HG03439 (cell line): Measurements from ENCODE around the gene SETD2.
"Not testable (repeated sequence)": the region's sequence is repeated elsewhere in the genome, so short reads cannot be mapped to it uniquely, and the experiment has no call there.

Experiments
- ATAC-seq: cut with Tn5 transposase; IDR thresholded peaks from one replicate; pipeline ENCODE4 v1.9.1; 2021; ENCODE audit warnings: mild to moderate bottlenecking, moderate library complexity; ENCODE audit not compliant: unreplicated experiment

SETD2 gene

GRCh38 chr3:47108546-47108945 is 55.4 kb downstream of the SETD2 start:
- ATAC-seq: no peak

- no peak for ATAC-seq
These were observed 59.7 kb downstream of the SETD2 start for GRCh38 chr3:47104259-47104658.

DNA sequence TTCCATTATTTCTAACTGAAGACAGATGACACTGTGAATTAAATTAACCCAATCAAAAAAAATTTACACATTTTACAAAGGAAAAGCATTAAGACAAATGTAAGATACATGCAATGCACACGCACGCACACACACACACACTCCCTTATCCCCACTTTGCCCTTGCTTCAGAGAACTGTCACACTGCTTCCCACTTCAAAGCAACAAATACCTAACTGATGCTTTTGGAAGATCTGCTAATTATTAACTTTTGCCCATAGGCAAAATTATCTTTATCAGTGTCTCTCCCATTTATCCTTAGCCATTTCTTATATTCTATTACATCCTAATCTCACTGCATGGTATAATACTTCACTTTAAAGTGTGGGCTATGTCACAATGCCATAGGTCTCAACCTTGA is 60.3 kb downstream of the SETD2 start:
- no peak for ATAC-seq

- ATAC-seq: no peak
These were observed 61.8 kb downstream of the SETD2 start for GRCh38 chr3:47102081-47102600.

DNA sequence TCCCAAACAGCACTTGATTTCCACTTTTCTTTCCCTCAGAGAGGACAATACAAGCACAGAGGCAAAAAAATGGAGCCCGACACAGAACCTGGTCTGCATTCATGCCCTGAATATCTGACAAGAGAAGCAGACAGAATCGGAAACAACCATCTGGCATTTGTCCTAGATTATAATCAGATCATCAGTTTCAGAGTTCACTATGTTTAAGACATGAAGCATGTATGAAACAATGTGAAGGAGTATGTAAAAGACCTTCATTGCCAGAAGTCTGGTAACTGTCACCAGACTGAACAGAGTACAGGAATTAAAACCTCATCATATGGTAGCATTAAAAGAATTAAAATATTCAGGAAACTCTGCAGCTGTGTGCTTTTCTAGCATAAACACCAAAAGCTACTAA is 65.0 kb downstream of the SETD2 start:
- ATAC-seq: no peak

DNA sequence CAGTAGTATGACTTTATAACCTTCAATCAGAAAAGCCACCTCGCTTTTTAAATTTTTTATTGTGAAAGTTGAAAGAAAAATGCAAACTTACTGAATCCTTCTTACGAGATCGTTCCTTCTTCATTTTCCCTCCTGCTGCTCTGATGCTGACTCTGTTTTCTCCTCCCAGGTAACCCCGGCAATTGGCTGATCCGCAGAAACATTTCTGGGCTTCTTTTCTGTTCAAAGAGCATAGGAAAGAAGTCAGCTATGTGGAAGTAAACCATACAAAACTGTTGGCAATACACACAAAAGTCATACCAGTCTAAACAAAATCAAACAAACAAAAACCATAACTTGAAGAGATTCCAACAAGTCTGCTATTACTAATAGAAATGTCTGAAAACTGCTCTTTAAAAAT is 66.0 kb downstream of the SETD2 start:
- no peak for ATAC-seq

GRCh38 chr3:47096959-47097358 is 67.0 kb downstream of the SETD2 start:
- no peak for ATAC-seq

DNA sequence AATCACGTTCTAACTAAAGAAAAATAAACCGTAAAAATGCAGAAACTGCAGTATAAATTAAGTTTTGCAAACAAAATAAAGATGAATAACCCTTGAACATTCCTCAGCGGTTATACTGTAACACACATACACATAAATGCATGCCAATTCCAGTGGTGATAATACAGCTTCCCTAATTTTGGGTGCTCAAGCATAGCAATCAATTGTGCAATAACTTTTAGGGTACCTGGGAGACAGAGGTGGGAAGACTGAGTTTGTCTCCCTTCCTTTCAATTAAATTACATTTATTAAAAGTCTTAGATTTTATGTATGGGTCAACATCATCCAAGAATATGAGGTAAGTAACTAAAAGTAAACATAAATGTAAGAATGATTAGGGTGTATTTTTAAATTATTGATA is 71.8 kb downstream of the SETD2 start:
- ATAC-seq: no peak

DNA sequence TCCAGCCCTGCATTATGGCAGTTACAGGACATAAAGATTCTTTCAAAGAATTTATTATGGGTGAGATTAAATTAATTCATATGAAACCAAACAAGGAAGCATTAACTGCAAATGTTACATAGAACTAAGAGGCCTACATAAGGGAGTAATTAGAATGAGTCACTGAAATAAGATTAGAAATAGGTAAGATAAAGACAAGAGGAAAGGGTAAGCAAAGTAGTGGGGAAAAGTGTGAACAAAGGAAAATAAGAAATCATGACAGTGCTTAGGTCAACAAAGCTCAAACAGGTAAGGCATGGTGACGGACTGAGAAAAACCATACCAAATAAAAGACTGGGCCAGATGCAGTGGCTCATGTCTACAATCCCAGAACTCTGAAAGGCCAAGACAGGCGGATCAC is 74.3 kb downstream of the SETD2 start:
- ATAC-seq: no peak

DNA sequence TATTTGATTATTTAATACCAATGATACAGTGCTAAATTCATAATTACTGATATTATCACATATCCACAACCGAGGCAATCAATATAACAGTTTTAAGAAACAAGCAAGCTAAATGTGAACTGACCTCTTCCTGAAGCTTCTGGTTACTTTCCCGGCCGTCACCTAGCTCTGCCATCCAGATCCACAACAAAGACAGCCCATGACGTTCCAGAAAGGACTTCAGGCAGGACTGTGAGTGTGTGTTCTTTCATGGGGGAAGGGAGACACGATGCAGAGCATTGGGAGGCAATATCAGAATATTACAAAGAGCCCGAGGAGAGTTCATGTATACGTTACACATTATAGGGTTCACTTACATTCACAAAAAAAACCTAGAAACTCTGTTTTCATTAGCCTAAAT is 77.8 kb downstream of the SETD2 start:
- ATAC-seq: no peak

DNA sequence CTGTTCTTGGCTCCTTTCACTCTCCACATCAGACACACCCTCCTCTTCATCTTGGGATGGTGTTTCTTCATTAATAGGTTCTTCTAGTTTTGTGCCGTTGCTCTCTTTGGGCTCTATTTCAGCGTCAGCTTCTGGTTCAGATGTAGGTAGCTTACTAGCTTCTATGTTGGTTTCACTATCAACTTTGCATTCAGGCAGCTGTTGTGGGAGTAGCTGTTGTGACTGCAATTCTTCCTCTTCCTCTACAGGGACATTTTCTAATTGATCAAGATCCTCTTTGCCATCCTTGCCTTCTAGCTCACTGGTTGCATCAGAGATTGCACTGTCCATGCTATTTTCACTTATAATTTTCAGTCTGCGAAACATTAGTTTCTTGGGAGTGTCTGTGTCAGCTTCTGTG is 80.1 kb downstream of the SETD2 start:
- ATAC-seq: no peak

DNA sequence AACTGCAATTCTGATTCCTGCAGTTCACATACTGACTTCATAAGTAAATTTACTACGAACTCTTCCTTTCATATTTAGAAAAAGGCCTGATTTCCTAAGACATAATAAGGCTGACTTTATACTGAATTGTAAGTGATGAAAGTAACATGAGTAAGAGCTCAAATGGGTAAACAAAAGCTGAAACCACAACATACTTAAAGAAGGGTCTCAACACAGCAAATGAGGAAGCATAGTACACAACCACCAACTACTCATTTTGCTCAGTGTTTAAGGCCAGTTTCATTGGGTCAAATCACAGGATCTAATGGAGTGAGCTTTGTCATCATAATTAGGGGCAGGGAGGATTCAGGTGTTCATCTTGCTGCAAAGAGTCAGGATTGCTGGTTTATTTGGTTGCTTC is 81.4 kb downstream of the SETD2 start:
- no peak for ATAC-seq

GRCh38 chr3:47079432-47079831 is 84.5 kb downstream of the SETD2 start:
- ATAC-seq: no peak

- no peak for ATAC-seq
These were observed 90.2 kb downstream of the SETD2 start for GRCh38 chr3:47073685-47074084.

- ATAC-seq: no peak
These were observed 93.1 kb downstream of the SETD2 start for GRCh38 chr3:47070770-47071169.

DNA sequence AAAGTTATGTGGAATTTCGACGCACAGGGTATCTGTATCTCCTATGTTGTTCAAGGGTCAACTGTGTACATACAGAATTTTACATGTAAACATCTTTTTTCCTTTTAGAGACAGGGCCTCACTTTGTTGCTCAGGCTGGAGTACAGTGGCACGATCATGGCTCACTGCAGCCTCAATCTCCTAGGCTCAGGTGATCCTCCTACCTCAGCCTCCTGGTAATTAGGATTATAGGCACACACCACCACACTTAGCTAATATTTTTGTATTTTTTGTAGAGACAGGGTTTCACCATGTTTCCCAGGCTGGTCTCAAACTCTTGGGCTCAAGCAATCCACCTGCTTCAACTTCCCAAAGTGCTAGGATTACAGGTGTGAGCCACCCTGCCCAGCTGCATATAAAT is 97.7 kb downstream of the SETD2 start:
- ATAC-seq: not testable (repeated sequence)

DNA sequence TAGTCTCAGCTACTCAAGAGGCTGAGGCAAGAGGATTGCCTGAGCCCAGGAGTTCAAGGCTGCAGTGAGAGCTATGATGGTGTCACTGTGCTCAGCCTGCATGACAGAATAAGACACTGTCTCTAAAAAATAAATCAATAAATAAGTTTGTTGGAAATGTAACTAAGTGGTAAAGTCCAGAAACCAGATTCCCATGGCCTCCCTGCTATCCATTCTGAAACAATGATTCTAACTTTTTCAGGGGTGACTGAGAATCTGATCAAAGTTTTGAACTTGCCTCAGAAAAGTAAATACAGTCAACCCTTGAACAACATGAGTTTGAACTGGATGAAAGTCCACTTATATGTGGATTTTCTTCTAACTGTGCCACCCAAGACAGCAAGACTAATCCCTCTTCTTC is 98.2 kb downstream of the SETD2 start:
- no peak for ATAC-seq

DNA sequence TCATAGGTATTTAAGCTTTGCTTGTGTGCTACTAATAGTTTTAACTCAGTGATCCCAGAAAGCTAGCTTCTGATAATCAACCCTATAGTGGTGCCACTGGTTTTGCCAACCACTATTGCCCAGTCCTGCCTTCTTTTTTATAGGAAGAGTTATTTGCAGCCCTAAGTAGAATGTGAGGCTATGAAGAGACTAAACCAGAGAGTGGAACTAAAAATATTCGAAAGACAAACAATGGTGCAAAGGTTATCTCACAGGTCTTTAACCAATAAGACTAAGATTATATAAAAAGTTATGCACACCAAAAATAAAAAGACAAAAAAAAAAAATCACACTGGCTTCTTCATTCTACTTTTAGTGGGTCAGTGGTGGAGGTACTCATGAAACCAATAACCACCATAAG is 98.9 kb downstream of the SETD2 start:
- ATAC-seq: no peak

- no peak for ATAC-seq
These were observed 106.7 kb downstream of the SETD2 start for GRCh38 chr3:47057212-47057671.

- no peak for ATAC-seq
These were observed 107.2 kb downstream of the SETD2 start for GRCh38 chr3:47056705-47057104.

DNA sequence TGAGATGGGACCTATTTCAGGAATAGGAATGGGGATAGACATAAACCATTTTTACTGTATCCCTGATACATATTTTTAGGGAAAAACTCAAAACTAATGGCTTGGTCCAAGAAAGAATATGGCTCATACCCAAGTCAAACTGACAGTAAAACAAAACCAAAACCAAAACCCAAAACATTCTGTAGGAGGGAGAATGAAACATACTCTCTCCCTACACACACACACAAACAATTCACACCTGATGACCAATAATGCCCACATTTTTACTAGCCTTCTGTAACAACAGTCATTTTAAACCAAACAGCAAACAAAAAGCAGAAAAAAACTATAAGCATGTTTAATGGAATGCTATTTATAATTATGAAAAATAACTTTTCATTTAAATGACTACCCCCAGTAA is 109.5 kb downstream of the SETD2 start:
- no peak for ATAC-seq

- ATAC-seq: no peak
These were observed 116.2 kb downstream of the SETD2 start for GRCh38 chr3:47047673-47048072.

DNA sequence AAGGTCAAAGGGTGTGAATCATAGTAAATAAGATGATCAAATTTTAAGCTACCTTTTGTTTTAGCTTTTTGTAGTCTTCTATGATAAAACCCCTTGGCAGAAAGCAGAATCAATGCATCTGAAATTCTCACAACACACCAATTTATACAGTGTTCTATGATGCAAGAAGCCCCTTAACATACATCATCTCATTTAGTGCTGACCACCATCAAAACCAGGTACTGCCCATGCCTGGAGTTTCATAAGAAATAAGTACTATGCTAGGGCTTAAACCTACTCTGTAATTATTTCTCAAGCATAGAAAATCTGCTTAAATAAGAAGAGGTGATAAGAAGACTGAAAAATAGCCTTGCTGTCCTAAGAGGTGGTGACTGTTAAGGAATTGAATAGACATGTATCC is 116.8 kb downstream of the SETD2 start:
- no peak for ATAC-seq
